ENCODE data around the gene TMEM40. TPM values are rescaled to one million over a fixed set of nuclear protein-coding genes. Genes with fewer than 3 reads are reported as not detected.

The TMEM40 gene
- total RNA-seq: 1 to 10 TPM in 1 of 6 experiments, under 1 TPM in 2, not detected in 3; 0.35 to 1.1 (median 0.51) TPM
- long read RNA-seq: 0 reads

- DNase-seq (no peak), ATAC-seq (peak in 2 of 4 donors; percentile 21 to 30)
- WGBS (ENCODE audit: insufficient coverage, low coverage, low lambda C conversion rate, missing lambda C conversion rate): no CpG with 5 or more reads among the region's 10 CpGs
- Histone ChIP-seq H3K36me3 (no peaks in the 10 kb centered on the region), H3K27me3 (no peaks in the 10 kb centered on the region), H3K9me3 (no peaks in the 10 kb centered on the region), H3K4me3 (no peak within 1 kb of the TSS), H3K27ac (no peak within 1 kb of the TSS), H3K4me1 (no peaks in the 10 kb centered on the region)
- intact Hi-C loops (cut with DNase I): no loop called here
- TF ChIP-seq CTCF (IDR thresholded peaks at IDR 0.05) (no peak), POLR2A (IDR thresholded peaks at IDR 0.05) (no peak)
Measured at GRCh38 chr3:12759097-12759679, at the start of gene TMEM40. TSS of gene TMEM40 (minus strand) at chr3:12759259. CDS start at chr3:12749832, 9,427 bp downstream.

- ATAC-seq (no peak), DNase-seq (no peak)
- WGBS (ENCODE audit: insufficient coverage, low coverage, low lambda C conversion rate, missing lambda C conversion rate): 72% methylated on average over 2 of the region's 2 CpGs
- Histone ChIP-seq H3K36me3 (no peaks in the 10 kb centered on the region), H3K27me3 (no peaks in the 10 kb centered on the region), H3K4me1 (no peaks in the 10 kb centered on the region), H3K27ac (no peak overlapping the region), H3K4me3 (no peak overlapping the region), H3K9me3 (no peaks in the 10 kb centered on the region)
- no peak for TF ChIP-seq POLR2A (IDR thresholded peaks at IDR 0.05)
- no peak for TF ChIP-seq CTCF (IDR thresholded peaks at IDR 0.05)
- intact Hi-C loops (cut with DNase I): no loop called here
Measured at GRCh38 chr3:12808587-12808986, 49.5 kb upstream of the TMEM40 start.

- intact Hi-C loops (cut with DNase I): no loop called here
- Histone ChIP-seq H3K36me3 (no peaks in the 10 kb centered on the region), H3K27ac (no peak overlapping the region), H3K4me3 (no peak overlapping the region), H3K4me1 (no peaks in the 10 kb centered on the region), H3K27me3 (no peaks in the 10 kb centered on the region), H3K9me3 (no peaks in the 10 kb centered on the region)
- no peak for ATAC-seq
- no peak for TF ChIP-seq POLR2A (IDR thresholded peaks at IDR 0.05)
- TF ChIP-seq CTCF (IDR thresholded peaks at IDR 0.05): no peak
- 40% methylated on average over 1 of the region's 7 CpGs for WGBS (ENCODE audit: insufficient coverage, low coverage, low lambda C conversion rate, missing lambda C conversion rate)
- no peak for DNase-seq
Measured at GRCh38 chr3:12807601-12808359, 48.7 kb upstream of the TMEM40 start.

GRCh38 chr3:12807066-12807465, 48.0 kb upstream of the TMEM40 start:
- no peak overlapping the region for H3K4me3 ChIP-seq
- no peak for DNase-seq
- WGBS (ENCODE audit: insufficient coverage, low coverage, low lambda C conversion rate, missing lambda C conversion rate): 90% methylated on average over 2 of the region's 9 CpGs
- H3K36me3 ChIP-seq: no peaks in the 10 kb centered on the region
- no peak overlapping the region for H3K27ac ChIP-seq
- intact Hi-C loops (cut with DNase I): no loop called here
- no peak for TF ChIP-seq POLR2A (IDR thresholded peaks at IDR 0.05)
- no peak for TF ChIP-seq CTCF (IDR thresholded peaks at IDR 0.05)
- ATAC-seq: no peak
- no peaks in the 10 kb centered on the region for H3K9me3 ChIP-seq
- no peaks in the 10 kb centered on the region for H3K4me1 ChIP-seq
- H3K27me3 ChIP-seq: no peaks in the 10 kb centered on the region
